H9 (cell line): ENCODE measurements around the gene POC5. TPM values are rescaled to one million over a fixed set of nuclear protein-coding genes. Genes with fewer than 3 reads are reported as not detected.

Experiments
- DNase-seq: peaks from one replicate; pipeline ENCODE4 v3.0.0-alpha.2; 2017
- H2AFZ ChIP-seq: one replicate; pipeline ENCODE4 v1.6.1; 2013; ENCODE audit warnings: mild to moderate bottlenecking, low read length, control low read depth, moderate library complexity
- H2AK5ac ChIP-seq: 2 replicates; pipeline ENCODE4 v1.6.1; 2013; ENCODE audit warnings: low read length, control low read depth, mixed read lengths; ENCODE audit not compliant: insufficient read length
- H2BK120ac ChIP-seq: one replicate; pipeline ENCODE4 v1.6.1; 2013; ENCODE audit warnings: low read depth, mild to moderate bottlenecking, low read length, control low read depth, inconsistent platforms; ENCODE audit not compliant: poor library complexity, severe bottlenecking
- H2BK12ac ChIP-seq: 2 replicates; pipeline ENCODE4 v1.6.1; 2013; ENCODE audit warnings: low read length, control low read depth, mixed read lengths, low read depth; ENCODE audit not compliant: insufficient read length
- H2BK15ac ChIP-seq: 2 replicates; pipeline ENCODE4 v1.6.1; 2013; ENCODE audit warnings: low read depth, low read length, control low read depth
- H2BK20ac ChIP-seq: one replicate; pipeline ENCODE4 v1.6.1; 2013; ENCODE audit warnings: low read depth, mild to moderate bottlenecking, low read length, control low read depth, inconsistent platforms; ENCODE audit not compliant: poor library complexity, severe bottlenecking
- H2BK5ac ChIP-seq: 2 replicates; pipeline ENCODE4 v1.6.1; 2013; ENCODE audit warnings: low read length, control low read depth, mixed read lengths; ENCODE audit not compliant: insufficient read length
- H3K14ac ChIP-seq: 2 replicates; pipeline ENCODE4 v1.6.1; 2013; ENCODE audit warnings: low read length, control low read depth; ENCODE audit not compliant: insufficient read depth
- H3K18ac ChIP-seq: 2 replicates; pipeline ENCODE4 v1.6.1; 2013; ENCODE audit warnings: low read depth, mild to moderate bottlenecking, mixed read lengths, low read length, control low read depth; ENCODE audit not compliant: insufficient read length
- H3K23ac ChIP-seq: 2 replicates; pipeline ENCODE4 v1.6.1; 2013; ENCODE audit warnings: low read length, control low read depth, mixed read lengths, low read depth; ENCODE audit not compliant: insufficient read length
- H3K23me2 ChIP-seq: 2 replicates; pipeline ENCODE4 v1.6.1; 2013; ENCODE audit warnings: low read depth, mild to moderate bottlenecking, mixed read lengths, low read length, control low read depth; ENCODE audit not compliant: insufficient read length, poor library complexity, severe bottlenecking
- H3K27ac ChIP-seq: 2 replicates; pipeline ENCODE4 v1.5.1; 2013; ENCODE audit warnings: low read length, control low read depth, mixed read lengths, low read depth; ENCODE audit not compliant: insufficient read length
- H3K27me3 ChIP-seq: 2 replicates; pipeline ENCODE4 v1.6.1; 2013; ENCODE audit warnings: low read length, control low read depth, inconsistent platforms; ENCODE audit not compliant: insufficient read depth
- H3K4ac ChIP-seq: 2 replicates; pipeline ENCODE4 v1.6.1; 2013; ENCODE audit warnings: low read depth, mild to moderate bottlenecking, control low read depth, inconsistent platforms, low read length, moderate library complexity
- H3K4me1 ChIP-seq: 2 replicates; pipeline ENCODE4 v1.6.1; 2013; ENCODE audit warnings: low read length, control low read depth, inconsistent platforms; ENCODE audit not compliant: insufficient read depth
- H3K4me2 ChIP-seq: 2 replicates; pipeline ENCODE4 v1.6.1; 2013; ENCODE audit warnings: low read length, control low read depth, mixed read lengths; ENCODE audit not compliant: insufficient read length, insufficient read depth
- H3K56ac ChIP-seq: 2 replicates; pipeline ENCODE4 v1.6.1; 2013; ENCODE audit warnings: low read depth, mild to moderate bottlenecking, mixed read lengths, low read length, control low read depth; ENCODE audit not compliant: insufficient read length
- H3K79me1 ChIP-seq: 2 replicates; pipeline ENCODE4 v1.6.1; 2013; ENCODE audit warnings: low read depth, mild to moderate bottlenecking, moderate library complexity, low read length, control low read depth, inconsistent platforms; ENCODE audit not compliant: insufficient read depth, poor library complexity, severe bottlenecking
- H3K79me2 ChIP-seq: 2 replicates; pipeline ENCODE4 v1.6.1; 2013; ENCODE audit warnings: low read length, control low read depth, inconsistent platforms; ENCODE audit not compliant: insufficient read depth
- H3K9ac ChIP-seq: 2 replicates; pipeline ENCODE4 v1.6.1; 2013; ENCODE audit warnings: low read length, control low read depth, mixed read lengths; ENCODE audit not compliant: insufficient read length; ENCODE audit errors: extremely low read depth
- H3K9me3 ChIP-seq: one replicate; pipeline ENCODE4 v1.6.1; 2013; ENCODE audit warnings: low read depth, low read length, inconsistent platforms; ENCODE audit not compliant: control insufficient read depth
- H3T11ph ChIP-seq: one replicate; pipeline ENCODE4 v1.6.1; 2013; ENCODE audit warnings: mild to moderate bottlenecking, low read length, control low read depth, inconsistent platforms
- H4K20me1 ChIP-seq: one replicate; pipeline ENCODE4 v1.6.1; 2013; ENCODE audit not compliant: control insufficient read depth, insufficient read length, insufficient read depth
- H4K5ac ChIP-seq: 2 replicates; pipeline ENCODE4 v1.6.1; 2013; ENCODE audit warnings: low read depth, mild to moderate bottlenecking, mixed read lengths, low read length, control low read depth; ENCODE audit not compliant: insufficient read length
- H4K8ac ChIP-seq: replicated peaks from 2 replicates; pipeline ENCODE4 v1.6.1; 2013; ENCODE audit warnings: low read length, control low read depth, mixed read lengths, low read depth; ENCODE audit not compliant: insufficient read length
- H4K91ac ChIP-seq: 2 replicates; pipeline ENCODE4 v1.6.1; 2013; ENCODE audit warnings: low read depth, mild to moderate bottlenecking, moderate library complexity, mixed read lengths, low read length, control low read depth; ENCODE audit not compliant: insufficient read length
- H3K27ac Mint-ChIP-seq, 3 experiments: 2 replicates in 2 of 3; 3 replicates in 1 of 3; pipeline ENCODE4 v1.8.0; 2020 to 2021; ENCODE audit warnings: mixed read lengths in 3 of 3, mild to moderate bottlenecking in 1 of 3, moderate library complexity in 1 of 3
- H3K27me3 Mint-ChIP-seq: 2 replicates; pipeline ENCODE4 v1.8.0; 2021; ENCODE audit warnings: low read depth, mild to moderate bottlenecking, moderate library complexity, mixed read lengths
- H3K36me3 Mint-ChIP-seq, 3 experiments: 2 replicates in 2 of 3; 3 replicates in 1 of 3; pipeline ENCODE4 v1.8.0; 2020 to 2021; ENCODE audit warnings: low read depth in 3 of 3, mixed read lengths in 3 of 3; ENCODE audit not compliant: insufficient read depth in 1 of 3
- H3K4me1 Mint-ChIP-seq, 2 experiments: 2 replicates each; pipeline ENCODE4 v1.8.0; 2020; ENCODE audit warnings: mixed read lengths in 2 of 2
- H3K4me3 Mint-ChIP-seq, 2 experiments: 2 replicates in 1 of 2; 3 replicates in 1 of 2; pipeline ENCODE4 v1.8.0; 2020 to 2021; ENCODE audit warnings: mild to moderate bottlenecking in 2 of 2, mixed read lengths in 2 of 2, moderate library complexity in 1 of 2
- H3K9me3 Mint-ChIP-seq, 2 experiments: 2 replicates in 1 of 2; 3 replicates in 1 of 2; pipeline ENCODE4 v1.8.0; 2020; ENCODE audit warnings: mild to moderate bottlenecking in 2 of 2, mixed read lengths in 2 of 2, moderate library complexity in 1 of 2
- CTCF ChIP-seq: fragments of 200-600 bp; sonication (generic); conservative IDR thresholded peaks from 3 replicates; pipeline ENCODE4 v1.8.0; 2021; ENCODE audit warnings: antibody characterized with exemption, mild to moderate bottlenecking
- WGBS: extraction: QIAGEN DNeasy Blood & Tissue Kit; methylation state at CpG from one replicate; pipeline ENCODE4 v1.1.7; 2013; ENCODE audit warnings: missing lambda C conversion rate, low lambda C conversion rate, mixed read lengths; ENCODE audit not compliant: insufficient read length; ENCODE audit errors: extremely low coverage; 5-methylcytosine and 5-hydroxymethylcytosine counted together
- total RNA-seq: library from RNA; stranded (reverse); gene quantifications from 2 replicates; pipeline ENCODE4 v1.2.1, GENCODE V29; 2021

Gene POC5
- total RNA-seq, 1 experiment from 2014 or later = 12.2 TPM

GRCh38 chr5:75653521-75653920 is 63.7 kb downstream of the POC5 start:
- Histone ChIP-seq H2BK15ac (no peak overlapping the region), H3K23ac (no peak overlapping the region), H3K56ac (no peak overlapping the region), H2BK12ac (no peak overlapping the region), H3K27me3 (no peaks in the 10 kb centered on the region), H4K20me1 (no peaks in the 10 kb centered on the region), H3K4me2 (no peak overlapping the region), H3K4me1 (no peaks in the 10 kb centered on the region; the same call in 1 of the 2 replicates), H3K4ac (no peak overlapping the region), H2AFZ (no peak overlapping the region), H3K23me2 (no peaks in the 10 kb centered on the region), H2AK5ac (no peak overlapping the region), H4K8ac (no peak overlapping the region), H3K14ac (no peak overlapping the region), H2BK20ac (no peak overlapping the region), H2BK5ac (no peak overlapping the region), H3K27ac (no peak overlapping the region), H3K79me1 (no peaks in the 10 kb centered on the region), H3K9me3 (no peaks in the 10 kb centered on the region), H3K18ac (no peak overlapping the region), H3K9ac (no peak overlapping the region), H4K5ac (no peak overlapping the region), H3T11ph (no peak overlapping the region), H2BK120ac (no peak overlapping the region), H3K79me2 (no peaks in the 10 kb centered on the region), H4K91ac (no peak overlapping the region)
- no peak overlapping the region for H3K27ac Mint-ChIP-seq
- no peaks in the 10 kb centered on the region; a peak in 1 of 5 replicates for H3K9me3 Mint-ChIP-seq
- peaks cover 2% of the 10 kb centered on the region for H3K27me3 Mint-ChIP-seq
- no peak for DNase-seq
- 0 out of 7 replicates have a peak, but pooled peaks cover 0 to 3% (median under 1%) of the 10 kb centered on the region in 3 experiments for H3K36me3 Mint-ChIP-seq
- no peak for TF ChIP-seq CTCF
- no CpG with 5 or more reads among the region's 2 CpGs for WGBS
- peaks cover 0 to 22% of the 10 kb centered on the region in 2 experiments; a peak in 2 of 4 replicates for H3K4me1 Mint-ChIP-seq
- no peak overlapping the region for H3K4me3 Mint-ChIP-seq
